Esophagus muscularis mucosa (tissue), 4 donors: ENCODE data around the gene BSCL2.

ENCODE experiments used
- CTCF ChIP-seq, 3 experiments: fragments of 200-600 bp in 2 of 3; fragments of 450-650 bp in 1 of 3; sonication (generic) in 2 of 3; IDR thresholded peaks; one replicate each; pipeline ENCODE4 v1.5.1; 2017 to 2019; ENCODE audit warnings: antibody characterized with exemption in 3 of 3, mild to moderate bottlenecking in 2 of 3, moderate library complexity in 1 of 3
- EP300 ChIP-seq: sonication (generic); formaldehyde crosslinking; IDR thresholded peaks from one replicate; pipeline ENCODE4 v1.6.1; 2017; ENCODE audit warnings: antibody characterized with exemption
- POLR2AphosphoS5 ChIP-seq, 2 donors: sonication (generic); formaldehyde crosslinking; IDR thresholded peaks; one replicate each; pipeline ENCODE4 v1.6.1; 2017; ENCODE audit warnings: antibody characterized with exemption in 2 of 2

- TF ChIP-seq CTCF (IDR thresholded peaks at IDR 0.05) (no peak), POLR2AphosphoS5 (IDR thresholded peaks at IDR 0.05) (no peak), EP300 (no peak)
Observed at GRCh38 chr11:62677156-62677555, 30.1 kb downstream of the BSCL2 start.
